ENCODE results near the gene RAB26.

The RAB26 gene

DNA sequence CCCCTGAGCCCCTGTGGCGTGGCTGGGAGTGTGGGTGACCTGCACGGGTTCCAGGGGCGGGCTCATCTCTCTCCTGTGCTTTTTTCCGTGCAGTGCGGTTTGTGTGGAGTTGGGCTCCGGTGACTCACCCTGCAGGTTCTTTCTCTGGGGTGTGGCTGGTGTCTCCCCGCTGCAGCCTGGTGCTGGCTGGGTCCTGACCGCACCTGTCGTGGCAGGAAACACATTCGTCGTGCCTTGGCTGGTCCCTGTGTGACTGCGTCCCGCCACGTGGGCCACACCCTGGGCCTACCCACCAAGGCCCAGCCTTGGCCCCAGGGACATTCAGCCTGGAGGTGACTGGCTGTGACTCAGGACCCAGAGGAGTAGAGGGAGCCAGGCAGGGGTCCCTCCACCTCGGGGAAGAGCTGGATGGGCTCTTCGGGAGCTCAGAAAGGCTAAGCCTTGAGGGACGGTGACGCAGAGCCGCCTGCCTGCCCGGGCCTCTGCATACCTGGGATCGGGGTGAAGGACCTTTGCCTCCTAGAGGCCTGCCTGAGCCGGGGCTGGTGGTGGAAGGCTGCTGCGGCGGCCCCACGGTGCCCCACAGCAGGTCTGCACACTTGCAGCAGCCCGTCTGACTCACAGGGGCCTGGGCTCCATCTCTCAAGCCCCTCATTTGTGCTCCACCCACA lies 14.9 kb downstream of the RAB26 start:
- no peak for DNase-seq

DNA sequence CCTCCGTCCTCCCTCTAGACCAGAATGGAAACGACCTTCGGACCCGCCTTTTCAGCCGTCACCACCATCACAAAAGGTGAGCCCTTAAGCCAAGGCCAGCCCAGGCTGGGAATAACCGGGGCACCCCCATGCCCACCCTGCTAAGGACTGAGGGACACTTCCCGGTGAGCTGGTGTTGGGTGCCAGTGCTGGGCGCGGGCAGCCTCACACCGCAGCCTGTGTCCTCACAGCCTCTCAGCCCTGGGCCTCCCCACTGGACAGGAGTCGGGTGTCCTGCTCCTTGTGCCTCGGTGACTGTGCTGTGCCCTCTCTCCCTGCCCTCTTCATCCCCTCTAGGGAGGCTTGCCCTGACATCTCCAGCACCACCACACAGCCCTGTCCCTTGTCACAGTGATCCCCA lies 17.4 kb downstream of the RAB26 start:
- DNase-seq, result no peak

DNA sequence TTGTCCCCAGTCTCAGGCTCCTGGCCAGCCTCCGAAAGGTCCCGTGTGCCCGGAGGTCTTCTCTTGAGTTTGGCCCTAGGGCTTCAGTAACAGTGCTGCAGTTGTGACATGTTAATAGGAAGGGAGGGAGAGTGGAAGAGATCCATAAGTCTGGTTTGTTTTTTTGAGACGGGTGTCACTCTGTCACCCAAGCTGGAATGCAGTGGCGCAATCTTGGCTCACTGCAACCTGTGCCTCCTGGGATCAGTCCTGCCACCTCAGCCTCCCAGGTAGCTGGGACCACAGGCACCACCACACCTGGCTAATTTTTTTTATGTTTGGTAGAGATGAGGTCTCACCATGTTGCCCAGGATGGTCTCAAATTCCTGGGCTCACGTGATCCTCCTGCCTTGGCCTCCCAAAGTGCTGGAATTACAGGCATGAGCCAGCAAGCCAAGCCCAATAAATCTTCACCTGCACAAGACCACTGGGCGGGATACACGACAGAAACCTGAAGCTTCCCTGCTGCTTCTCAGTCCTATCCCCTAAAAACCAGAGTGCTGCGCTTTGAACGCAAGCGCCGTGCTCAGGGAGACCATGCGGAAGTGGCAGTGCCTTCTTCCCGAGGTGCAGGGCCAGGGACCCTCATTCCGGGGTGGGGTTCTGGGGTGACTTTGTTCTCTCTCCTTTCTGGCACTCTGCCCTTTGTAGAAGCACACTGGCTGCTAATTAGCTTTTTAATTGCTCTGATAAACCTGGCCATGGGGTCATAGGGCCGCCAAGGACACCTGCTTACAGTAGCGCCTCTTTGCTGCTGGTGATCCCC lies 18.0 kb downstream of the RAB26 start:
- no peak for DNase-seq

DNA sequence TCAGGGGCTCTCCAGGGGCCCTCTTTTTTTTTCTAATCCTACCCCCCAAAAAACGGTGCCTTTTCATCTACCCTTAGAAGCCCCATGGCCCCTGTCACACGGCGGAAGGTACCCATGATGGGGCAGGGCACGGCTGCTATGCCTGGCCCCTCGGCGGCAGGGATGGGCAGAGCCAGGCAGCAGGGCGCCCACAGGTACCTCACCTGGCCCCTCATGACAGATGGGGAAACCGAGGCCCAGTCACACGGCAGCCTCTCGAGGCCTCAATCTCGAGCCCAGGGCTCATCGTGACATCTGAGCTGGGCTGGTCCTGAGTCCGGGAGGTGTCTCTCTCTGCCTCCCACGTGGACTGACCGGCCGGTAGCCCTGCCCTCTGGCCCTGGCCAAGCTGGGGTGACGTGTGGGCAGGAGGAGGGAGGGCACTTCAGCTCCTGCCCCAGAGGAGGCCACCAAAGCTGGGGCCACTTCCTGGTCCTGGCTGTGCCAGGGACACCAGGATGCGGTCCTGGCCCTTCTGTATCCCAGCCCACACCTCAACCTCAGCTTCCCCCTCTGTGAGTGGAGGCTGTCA lies 18.7 kb downstream of the RAB26 start:
- no peak for DNase-seq

DNA sequence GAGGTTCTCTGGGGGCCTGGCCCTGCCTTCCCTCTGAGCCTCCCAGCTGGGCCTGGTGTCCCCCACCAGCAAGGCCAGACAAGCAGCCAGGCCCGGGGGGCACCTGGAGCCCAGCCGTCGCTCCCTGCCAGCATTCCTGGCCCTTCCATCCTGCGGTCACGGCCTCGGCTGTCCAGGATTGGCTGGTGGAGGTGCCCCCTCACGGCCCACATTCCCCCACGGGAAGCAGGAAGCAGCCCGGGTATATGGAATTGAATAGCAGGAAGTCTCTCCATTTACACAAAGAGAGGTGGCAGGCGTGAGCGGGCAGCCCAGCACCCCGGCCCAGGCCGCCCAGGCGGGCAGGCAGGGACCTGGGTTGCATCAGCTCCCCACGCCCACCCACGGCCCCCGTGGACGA lies 21.7 kb downstream of the RAB26 start:
- DNase-seq, result no peak

DNA sequence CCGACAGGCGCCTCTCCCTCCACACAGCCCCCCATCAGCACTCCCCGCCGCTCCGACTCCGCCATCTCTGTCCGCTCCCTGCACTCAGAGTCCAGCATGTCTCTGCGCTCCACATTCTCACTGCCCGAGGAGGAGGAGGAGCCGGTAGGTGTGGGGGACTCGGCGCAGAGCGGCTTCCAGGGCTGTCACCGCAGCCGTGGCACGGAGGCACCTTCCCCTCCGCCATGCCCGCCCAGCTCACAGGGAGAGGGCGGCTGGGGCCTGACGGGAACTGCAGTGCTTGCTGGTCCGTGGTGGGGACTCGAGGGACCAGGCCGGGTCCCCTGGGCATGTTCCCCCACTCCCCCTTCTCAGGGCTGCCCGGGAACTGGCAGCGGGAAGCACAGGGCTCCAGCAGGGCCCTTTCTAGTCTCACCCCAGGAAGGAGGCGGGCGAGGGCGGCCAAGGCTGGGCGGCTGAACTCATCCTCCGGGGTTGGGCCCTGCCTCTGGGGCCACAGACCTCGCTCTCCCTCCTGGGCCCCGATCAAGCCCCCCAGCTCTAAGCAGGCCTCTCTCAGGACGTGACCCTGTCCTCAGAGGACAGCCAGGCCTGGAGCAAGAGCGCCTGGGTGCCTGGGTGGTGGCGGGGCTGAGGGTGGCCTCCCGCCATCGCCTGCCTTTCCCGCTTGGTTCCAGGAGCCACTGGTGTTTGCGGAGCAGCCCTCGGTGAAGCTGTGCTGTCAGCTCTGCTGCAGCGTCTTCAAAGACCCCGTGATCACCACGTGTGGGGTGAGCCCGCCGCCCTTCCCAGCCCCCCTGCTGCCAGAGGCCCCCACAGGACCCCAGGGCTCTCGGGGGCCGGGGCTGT lies 22.4 kb downstream of the RAB26 start:
- no peak for DNase-seq

DNA sequence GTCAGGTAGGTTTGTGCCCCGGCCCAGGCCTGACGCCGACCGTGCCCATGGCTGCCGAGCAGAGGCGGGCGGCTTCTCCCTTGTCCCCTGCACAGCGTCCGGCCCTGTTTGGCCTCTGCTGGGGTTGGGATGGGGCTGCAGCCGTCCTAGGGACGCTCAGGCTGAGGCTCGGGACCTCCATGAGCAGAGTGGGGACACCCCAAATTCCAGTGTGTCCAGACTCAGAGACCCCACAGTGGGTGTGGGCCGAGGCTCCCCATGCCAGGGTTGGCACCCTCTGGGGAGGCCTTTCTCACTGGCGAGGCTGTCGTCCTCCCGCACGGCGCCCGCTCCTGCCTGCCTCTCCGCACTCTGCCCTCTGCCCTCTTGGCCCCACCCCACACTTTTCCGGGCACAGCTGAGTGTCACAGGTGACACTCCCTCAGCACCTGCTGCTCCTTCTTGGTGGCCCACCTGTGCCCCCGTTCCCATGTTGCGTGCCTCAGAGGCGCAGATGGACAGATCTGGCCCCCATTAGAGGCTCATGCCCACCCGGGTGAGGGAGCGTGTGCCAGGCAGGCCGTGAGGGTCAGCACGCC lies 23.3 kb downstream of the RAB26 start:
- no peak for DNase-seq

DNA sequence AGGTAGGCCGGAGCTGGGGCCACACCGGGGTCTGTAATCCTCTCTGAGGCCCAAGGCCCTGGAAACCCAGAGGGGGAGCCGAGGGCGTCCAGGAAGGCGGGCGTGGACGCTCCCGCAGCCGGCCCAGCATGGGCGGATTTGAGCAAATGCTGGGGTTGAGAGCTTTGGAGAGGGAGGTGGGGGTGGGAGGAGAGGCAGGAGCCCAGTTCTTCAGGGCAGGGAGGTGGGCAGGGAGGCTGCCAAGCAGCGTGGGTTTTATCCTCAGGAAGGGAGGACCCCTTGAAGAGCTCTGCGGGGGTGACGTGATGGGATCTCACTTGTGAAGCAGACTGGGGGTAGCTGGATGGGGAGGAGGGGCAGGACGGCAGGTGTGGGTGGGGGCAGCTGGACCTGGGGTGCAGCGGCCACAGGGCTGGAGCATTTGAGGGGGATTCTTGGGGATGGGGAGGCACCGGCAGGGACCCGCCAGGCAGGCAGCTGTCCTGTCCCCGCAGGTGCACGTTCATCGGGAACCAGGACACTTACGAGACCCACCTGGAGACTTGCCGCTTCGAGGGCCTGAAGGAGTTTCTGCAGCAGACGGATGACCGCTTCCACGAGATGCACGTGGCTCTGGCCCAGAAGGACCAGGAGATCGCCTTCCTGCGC lies 24.4 kb downstream of the RAB26 start:
- DNase-seq, result no peak

DNA sequence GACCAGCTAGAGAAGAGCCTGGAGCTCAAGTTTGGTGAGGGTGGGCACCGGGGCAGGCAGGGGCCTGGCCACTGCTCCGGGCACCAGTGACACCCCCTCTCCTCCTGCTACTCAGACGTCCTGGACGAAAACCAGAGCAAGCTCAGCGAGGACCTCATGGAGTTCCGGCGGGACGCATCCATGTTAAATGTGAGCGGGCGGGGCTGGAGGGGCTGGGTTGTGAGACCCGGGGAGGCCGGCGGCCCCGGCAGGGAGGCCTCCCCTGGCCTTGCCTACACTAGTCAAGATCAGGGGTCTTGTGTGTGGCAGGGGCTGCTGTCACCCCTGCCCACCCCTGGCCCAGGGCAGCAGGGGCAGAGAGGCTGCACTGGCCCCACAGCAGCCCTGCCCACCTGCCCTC lies 24.9 kb downstream of the RAB26 start:
- no peak for DNase-seq

DNA sequence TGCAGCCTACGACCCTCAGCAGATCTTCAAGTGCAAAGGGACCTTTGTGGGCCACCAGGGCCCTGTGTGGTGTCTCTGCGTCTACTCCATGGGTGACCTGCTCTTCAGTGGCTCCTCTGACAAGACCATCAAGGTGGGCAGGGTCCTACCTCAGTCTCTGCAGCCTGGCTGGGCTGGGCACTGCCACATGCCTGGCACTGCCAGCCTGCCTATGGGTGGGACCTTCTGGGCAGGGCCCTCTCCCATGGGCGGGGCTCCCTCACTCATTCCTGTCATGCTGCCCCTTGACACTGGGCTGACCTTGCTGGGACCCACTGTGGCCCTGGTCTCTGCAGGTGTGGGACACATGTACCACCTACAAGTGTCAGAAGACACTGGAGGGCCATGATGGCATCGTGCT lies 25.5 kb downstream of the RAB26 start:
- DNase-seq, result no peak

DNA sequence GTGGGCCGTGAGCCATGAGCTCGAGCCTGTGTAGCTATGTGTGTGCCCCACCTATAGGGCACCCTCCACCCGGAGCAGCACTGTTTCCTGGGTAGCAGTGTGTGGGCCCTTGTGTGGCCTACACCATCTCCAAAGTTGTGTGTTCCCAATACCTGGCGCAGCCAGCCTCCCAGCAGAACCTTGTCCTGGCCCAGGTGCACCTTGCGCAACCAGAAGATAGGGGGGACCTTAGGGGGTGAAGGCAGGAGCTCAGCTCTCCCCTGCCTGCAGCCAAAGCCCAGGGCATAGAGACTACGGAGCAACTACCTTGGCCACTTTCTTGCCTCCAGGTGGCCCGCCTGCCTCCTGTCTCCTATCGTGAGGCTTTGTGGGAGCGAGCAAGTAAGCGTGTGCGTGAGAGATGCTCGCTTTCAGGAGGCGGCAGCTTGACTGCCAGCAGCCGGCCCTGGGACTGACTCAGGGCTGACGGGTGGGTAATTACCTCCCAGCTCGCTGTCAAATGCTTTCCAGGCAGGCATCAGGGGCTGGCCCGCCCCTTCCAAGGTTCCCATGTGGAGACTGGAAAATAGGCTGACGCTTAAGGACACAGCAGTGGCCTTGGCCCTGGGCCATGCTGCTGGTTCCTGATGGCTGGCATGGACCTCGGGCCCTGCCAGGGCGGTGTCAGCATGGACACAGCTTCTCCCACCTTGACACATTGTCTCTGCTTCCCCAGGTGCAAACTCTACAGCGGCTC lies 26.1 kb downstream of the RAB26 start:
- DNase-seq, result no peak

DNA sequence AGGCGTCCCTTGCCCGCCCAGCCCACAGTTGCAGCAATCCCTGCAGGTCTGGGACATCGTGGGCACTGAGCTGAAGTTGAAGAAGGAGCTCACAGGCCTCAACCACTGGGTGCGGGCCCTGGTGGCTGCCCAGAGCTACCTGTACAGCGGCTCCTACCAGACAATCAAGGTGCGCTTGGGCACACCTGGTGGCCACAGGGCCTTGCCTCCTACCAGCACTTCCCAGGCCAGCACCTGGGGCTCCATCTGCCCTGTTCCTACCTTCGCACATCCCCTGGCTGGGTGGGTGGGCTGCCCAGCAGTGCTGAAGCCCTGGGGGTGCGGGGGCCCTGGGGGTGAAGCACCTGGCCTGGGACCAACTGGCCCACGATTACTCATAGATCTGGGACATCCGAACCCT lies 27.0 kb downstream of the RAB26 start:
- DNase-seq, result no peak

DNA sequence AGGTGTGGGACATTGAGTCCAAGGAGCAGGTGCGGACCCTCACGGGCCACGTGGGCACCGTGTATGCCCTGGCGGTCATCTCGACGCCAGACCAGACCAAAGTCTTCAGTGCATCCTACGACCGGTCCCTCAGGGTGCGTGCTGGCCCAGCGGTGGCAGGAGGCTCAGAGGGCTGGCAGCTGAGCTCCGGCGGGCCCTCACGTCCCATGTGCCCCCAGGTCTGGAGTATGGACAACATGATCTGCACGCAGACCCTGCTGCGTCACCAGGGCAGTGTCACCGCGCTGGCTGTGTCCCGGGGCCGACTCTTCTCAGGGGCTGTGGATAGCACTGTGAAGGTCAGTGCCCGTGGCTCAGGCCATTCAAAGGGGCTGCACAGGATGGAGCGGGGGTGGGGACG lies 27.6 kb downstream of the RAB26 start:
- no peak for DNase-seq

DNA sequence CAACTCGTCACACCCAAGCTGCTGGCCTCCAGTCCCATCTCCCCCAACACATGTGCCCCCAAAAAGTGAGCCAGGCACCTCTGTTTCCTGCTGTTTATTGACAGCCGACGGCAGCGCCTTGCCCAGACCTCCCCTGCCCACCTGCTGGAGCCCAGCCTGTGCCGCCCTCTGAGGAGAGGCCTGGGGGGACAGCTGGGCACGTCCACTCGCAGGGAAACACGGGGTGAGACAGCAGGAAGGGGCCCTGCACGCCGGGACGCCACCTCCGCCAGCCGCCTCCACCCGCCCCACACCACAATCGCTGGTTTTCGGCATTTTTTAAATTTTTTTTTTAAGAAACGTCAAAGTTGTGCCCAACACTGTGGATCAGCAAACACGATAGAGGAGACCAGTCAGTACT lies 28.7 kb downstream of the RAB26 start:
- no peak for DNase-seq

DNA sequence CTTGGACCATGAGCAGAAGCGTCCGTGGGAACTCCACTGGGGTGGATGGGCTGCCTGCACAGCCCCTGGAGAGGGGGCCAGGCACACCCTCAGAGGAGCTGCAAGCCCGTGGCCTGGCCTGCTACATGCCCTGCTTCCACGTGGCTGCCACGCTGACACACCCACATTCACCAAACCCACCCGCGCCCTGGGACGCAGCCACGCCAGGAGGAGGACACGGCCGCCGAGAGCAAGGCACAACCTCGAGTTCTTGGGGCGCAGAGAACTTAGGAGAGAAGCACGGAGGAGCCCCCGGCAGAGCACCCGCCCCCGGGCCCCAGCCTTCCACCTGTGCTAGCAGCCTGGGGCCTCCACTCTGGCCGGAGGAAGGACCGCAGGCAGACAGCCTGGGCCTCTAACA lies 29.1 kb downstream of the RAB26 start:
- DNase-seq, result no peak

DNA sequence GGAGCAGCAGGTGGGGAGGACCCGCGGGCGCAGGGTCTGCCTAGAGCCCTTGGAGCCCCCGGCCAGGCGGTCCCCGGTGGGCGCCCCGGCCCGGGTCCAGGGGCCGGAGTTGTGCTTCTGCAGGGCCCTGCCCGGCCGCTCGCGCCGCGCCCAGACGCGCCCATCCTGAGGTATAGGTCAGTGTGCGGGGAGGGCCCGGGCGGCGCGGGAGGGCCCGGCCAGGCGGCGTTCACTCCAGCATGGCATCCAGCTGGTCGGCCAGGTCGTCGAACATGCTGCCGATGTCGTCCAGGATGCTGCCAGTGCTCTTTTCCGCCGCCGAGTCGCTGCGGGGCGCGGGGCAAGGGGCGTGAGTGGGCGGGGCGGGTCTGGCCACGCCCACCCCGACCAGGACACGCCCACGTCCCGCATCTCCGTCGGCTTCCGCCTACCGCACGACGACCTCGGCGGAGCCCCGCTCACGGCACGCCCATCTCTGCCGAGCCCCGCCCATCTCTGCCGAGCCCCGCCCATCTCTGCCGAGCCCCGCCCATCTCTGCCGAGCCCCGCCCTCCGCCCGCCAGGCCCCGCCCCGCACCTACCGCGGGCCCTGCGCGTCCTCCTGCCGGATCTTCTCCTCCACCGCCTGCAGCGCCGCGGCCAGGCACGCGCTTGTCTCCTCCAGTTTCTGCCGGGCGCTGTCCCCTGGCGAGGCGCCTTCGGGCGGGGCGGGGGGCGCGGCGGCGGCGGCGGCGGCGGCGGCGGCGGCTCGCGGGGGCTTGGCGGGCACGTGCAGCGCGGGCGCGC lies 30.1 kb downstream of the RAB26 start:
- DNase-seq, result peak; percentile 79

DNA sequence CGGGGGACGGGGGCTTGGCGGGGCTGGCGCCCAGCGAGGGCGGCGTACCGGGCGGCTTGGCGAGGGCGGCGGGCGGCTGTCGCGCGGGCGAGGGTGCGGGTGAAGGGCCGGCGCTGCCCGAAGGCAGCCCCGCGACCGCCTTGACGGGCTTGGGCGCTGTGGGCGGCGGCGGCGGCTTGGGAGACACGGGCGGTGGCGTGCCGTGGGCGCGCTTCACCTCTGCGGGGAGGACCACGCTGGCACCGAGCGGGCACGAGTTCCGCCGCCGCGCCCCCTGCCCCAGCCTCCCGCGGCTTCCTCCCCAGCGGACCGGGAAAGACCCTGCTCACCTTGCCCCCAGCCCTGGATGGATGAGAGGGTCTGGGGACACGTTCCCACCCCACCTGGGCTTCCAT lies 30.7 kb downstream of the RAB26 start:
- no peak for DNase-seq

DNA sequence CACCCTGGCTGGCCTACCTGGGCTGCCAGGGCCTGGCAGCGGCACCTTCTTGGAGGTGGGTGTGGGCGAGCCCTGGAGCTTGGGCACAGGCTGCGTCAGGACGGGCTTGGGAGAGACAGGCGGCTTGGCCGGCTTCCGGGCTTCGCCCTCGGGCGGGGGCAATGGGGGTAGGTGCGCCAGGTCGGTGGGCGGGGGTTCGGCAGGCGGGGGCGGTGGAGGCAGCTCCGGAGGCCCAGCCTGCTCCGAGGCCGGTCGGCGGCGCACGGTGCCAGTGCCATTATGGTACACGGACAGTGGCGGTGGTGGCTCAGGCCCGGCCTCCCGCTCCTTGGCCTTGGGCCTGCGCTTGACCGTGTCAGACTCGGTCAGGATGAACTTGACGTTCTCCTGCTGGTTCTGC lies 31.2 kb downstream of the RAB26 start:
- DNase-seq, result no peak

DNA sequence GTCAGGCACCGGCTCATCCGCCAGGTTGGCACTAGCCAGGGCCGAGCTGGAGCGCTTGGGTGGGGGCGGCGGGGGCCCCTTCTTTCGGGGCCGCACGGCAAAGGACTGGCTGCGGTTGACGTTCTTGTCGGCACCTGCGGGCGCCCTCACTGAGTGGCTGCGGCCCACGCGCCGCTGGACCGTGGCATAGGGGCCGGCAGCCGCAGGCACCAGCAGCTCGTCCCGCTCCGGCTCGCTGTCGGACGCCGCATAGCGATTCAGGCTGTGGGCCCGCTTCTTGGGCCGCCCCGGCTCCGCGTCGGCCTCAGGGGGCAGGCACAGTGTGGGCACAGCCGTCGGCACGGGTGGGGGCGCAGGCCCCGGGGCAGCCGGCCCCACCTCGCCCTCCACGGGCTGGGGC lies 32.0 kb downstream of the RAB26 start:
- DNase-seq, result no peak

DNA sequence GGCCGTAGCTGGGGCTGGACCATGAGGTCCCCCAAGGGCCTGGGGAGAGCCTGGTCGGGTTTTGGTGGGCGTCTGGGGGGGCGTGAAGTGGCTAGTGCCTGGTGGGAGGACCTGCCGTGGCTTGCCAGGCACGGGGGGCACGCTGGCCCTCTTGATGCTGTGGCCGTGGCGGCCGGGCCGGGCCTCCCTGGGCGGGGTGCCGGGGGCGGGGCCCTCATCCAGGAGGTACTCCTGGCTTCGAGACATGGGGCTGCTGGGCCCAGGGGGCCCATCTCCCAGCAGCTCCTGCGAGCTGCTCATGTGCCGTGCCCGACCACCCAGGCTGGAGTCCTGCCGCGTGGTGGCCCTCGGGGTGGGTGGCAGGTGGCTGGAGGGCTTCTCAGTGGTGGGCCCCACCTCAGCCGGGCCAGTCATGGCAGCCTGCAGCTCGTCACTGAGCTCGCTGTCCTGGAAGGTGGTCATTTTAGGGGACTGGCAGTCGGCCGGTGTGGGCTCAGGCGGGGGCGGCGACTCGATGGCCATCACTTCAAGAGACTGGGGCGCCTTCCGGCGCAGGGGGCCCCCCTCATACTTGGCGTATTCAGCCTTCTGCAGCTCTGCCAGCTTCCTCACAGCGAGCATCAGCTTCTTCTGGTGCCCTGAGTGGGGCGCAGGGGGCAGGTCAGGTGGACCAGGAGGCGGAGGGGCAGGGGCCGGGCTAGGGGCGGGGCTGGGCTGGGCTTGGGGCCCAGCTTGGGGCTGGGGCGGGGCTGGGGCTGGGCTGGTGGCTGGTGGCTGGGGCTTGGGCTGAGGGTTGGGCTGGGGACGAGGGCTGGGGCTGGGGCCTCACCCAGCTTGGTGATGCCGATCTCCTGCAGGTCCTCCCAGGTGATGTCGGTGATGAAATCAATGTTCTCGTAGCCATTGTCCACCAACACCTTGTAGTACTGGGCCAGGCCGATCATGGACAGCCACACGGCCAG lies 32.8 kb downstream of the RAB26 start:
- DNase-seq, result no peak
